Hepatocyte (in vitro differentiated cells): ENCODE results near the gene TF.

Source experiments
- EZH2 ChIP-seq: fragments of 200-600 bp; sonication (generic); IDR thresholded peaks from 2 replicates; pipeline ENCODE4 v1.6.1; 2016; ENCODE audit warnings: antibody characterized with exemption, mild to moderate bottlenecking, borderline replicate concordance
- EZH2phosphoT487 ChIP-seq: fragments of 200-600 bp; sonication (generic); IDR thresholded peaks from one replicate; pipeline ENCODE4 v1.6.1; 2018; ENCODE audit warnings: antibody characterized with exemption, mild to moderate bottlenecking, low read depth, moderate library complexity; ENCODE audit not compliant: unreplicated experiment, severe bottlenecking
- TF ChIP-seq, protein P1 (sequence below): fragments of 200-600 bp; sonication (generic); IDR thresholded peaks from 2 replicates; pipeline ENCODE4 v1.5.1; 2016; ENCODE audit warnings: antibody characterized with exemption, mild to moderate bottlenecking; ENCODE audit not compliant: poor library complexity

- no peak for TF ChIP-seq EZH2phosphoT487
- TF ChIP-seq, protein P1, sequence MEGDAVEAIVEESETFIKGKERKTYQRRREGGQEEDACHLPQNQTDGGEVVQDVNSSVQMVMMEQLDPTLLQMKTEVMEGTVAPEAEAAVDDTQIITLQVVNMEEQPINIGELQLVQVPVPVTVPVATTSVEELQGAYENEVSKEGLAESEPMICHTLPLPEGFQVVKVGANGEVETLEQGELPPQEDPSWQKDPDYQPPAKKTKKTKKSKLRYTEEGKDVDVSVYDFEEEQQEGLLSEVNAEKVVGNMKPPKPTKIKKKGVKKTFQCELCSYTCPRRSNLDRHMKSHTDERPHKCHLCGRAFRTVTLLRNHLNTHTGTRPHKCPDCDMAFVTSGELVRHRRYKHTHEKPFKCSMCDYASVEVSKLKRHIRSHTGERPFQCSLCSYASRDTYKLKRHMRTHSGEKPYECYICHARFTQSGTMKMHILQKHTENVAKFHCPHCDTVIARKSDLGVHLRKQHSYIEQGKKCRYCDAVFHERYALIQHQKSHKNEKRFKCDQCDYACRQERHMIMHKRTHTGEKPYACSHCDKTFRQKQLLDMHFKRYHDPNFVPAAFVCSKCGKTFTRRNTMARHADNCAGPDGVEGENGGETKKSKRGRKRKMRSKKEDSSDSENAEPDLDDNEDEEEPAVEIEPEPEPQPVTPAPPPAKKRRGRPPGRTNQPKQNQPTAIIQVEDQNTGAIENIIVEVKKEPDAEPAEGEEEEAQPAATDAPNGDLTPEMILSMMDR = no peak
- TF ChIP-seq EZH2 = no peak
These were observed 3.7 kb upstream of the TF start for GRCh38 chr3:133742351-133743091.
